ENCODE data around the gene ALOX5. TPM values are rescaled to one million over a fixed set of nuclear protein-coding genes. Genes with fewer than 3 reads are reported as not detected.
A peak's percentile ranks its signal among the peaks of the same experiment; 100 is the strongest.

ALOX5 gene
- total and polyA plus RNA-seq, 10 of the 15 experiments (the other 5 are each of a cell fraction or from before 2014, with no cell fraction given), result 0.43 to 102 (median 34.2) TPM

- no peak for TF ChIP-seq JUND (IDR thresholded peaks at IDR 0.05; ENCODE audit: low read depth, low read length)
- no peak for TF ChIP-seq ZNF687 (IDR thresholded peaks at IDR 0.05)
- TF ChIP-seq, protein P1, sequence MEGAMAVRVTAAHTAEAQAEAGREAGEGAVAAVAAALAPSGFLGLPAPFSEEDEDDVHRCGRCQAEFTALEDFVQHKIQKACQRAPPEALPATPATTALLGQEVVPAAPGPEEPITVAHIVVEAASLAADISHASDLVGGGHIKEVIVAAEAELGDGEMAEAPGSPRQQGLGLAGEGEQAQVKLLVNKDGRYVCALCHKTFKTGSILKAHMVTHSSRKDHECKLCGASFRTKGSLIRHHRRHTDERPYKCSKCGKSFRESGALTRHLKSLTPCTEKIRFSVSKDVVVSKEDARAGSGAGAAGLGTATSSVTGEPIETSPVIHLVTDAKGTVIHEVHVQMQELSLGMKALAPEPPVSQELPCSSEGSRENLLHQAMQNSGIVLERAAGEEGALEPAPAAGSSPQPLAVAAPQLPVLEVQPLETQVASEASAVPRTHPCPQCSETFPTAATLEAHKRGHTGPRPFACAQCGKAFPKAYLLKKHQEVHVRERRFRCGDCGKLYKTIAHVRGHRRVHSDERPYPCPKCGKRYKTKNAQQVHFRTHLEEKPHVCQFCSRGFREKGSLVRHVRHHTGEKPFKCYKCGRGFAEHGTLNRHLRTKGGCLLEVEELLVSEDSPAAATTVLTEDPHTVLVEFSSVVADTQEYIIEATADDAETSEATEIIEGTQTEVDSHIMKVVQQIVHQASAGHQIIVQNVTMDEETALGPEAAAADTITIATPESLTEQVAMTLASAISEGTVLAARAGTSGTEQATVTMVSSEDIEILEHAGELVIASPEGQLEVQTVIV (IDR thresholded peaks at IDR 0.05; ENCODE audit: borderline replicate concordance, partially characterized antibody), result no peak
- TF ChIP-seq NFIC (IDR thresholded peaks at IDR 0.05; ENCODE audit: low read depth, low read length), result no peak
- TF ChIP-seq EGR1 (IDR thresholded peaks at IDR 0.05; ENCODE audit: borderline replicate concordance in 1 of 2, low read depth in 2 of 2, low read length in 2 of 2), result no peak
Observed at GRCh38 chr10:45399113-45399512, 25.1 kb downstream of the ALOX5 start (continued).

- DNase-seq (ENCODE audit: low read depth, low spot score) (no peak), FAIRE-seq (no peak), ATAC-seq (no peak)
- H3K9ac ChIP-seq (ENCODE audit: control insufficient read depth, insufficient read depth, low read length), result no peak overlapping the region
- peaks cover 4% of the 10 kb centered on the region; the same call in 1 of the 2 replicates for H3K4me1 ChIP-seq (ENCODE audit: control insufficient read depth, insufficient read depth, low read length)
- H2AFZ ChIP-seq (ENCODE audit: control insufficient read depth, low read depth, low read length), result no peak overlapping the region
- TF ChIP-seq, protein P2, sequence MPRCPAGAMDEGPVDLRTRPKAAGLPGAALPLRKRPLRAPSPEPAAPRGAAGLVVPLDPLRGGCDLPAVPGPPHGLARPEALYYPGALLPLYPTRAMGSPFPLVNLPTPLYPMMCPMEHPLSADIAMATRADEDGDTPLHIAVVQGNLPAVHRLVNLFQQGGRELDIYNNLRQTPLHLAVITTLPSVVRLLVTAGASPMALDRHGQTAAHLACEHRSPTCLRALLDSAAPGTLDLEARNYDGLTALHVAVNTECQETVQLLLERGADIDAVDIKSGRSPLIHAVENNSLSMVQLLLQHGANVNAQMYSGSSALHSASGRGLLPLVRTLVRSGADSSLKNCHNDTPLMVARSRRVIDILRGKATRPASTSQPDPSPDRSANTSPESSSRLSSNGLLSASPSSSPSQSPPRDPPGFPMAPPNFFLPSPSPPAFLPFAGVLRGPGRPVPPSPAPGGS (IDR thresholded peaks at IDR 0.05; ENCODE audit: borderline replicate concordance, insufficient read depth, low read depth, low read length, poor library complexity, severe bottlenecking), result peak; percentile 52
- TF ChIP-seq, protein P3, sequence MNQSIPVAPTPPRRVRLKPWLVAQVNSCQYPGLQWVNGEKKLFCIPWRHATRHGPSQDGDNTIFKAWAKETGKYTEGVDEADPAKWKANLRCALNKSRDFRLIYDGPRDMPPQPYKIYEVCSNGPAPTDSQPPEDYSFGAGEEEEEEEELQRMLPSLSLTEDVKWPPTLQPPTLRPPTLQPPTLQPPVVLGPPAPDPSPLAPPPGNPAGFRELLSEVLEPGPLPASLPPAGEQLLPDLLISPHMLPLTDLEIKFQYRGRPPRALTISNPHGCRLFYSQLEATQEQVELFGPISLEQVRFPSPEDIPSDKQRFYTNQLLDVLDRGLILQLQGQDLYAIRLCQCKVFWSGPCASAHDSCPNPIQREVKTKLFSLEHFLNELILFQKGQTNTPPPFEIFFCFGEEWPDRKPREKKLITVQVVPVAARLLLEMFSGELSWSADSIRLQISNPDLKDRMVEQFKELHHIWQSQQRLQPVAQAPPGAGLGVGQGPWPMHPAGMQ (IDR thresholded peaks at IDR 0.05; ENCODE audit: borderline replicate concordance), result no peak
- in situ Hi-C loops (cut with MboI) (no loop called here), intact Hi-C loops (cut with micrococcal nuclease; ENCODE audit: unreplicated experiment) (no loop called here)
- H3K79me2 ChIP-seq (ENCODE audit: control insufficient read depth, insufficient read depth, low read length), result no peaks in the 10 kb centered on the region; the same call in 1 of the 2 replicates
- WGBS (ENCODE audit: insufficient coverage, insufficient replicate concordance, low lambda C conversion rate, missing lambda C conversion rate), result 98% methylated on average over 8 of the region's 8 CpGs
- CTCF ChIA-PET, result no interaction called here
- no peaks in the 10 kb centered on the region for H3K27me3 ChIP-seq (replicated peaks in 1 of 2; ENCODE audit: control insufficient read depth in 2 of 2, insufficient read depth in 2 of 2, low read length in 1 of 2)
- SMC1A ChIA-PET (ENCODE audit: uncharacterized antibody, unreplicated experiment), result no interaction called here
- H3K27ac ChIP-seq (ENCODE audit: control insufficient read depth, insufficient read depth), result no peak overlapping the region
- no peaks in the 10 kb centered on the region; a peak in 1 of 4 replicates for H3K36me3 ChIP-seq (ENCODE audit: control insufficient read depth in 2 of 2, insufficient read depth in 2 of 2, low read length in 1 of 2)
- POLR2A ChIA-PET, result no interaction called here
- H3K4me3 ChIP-seq, result no peak overlapping the region
- no peaks in the 10 kb centered on the region; the same call in 2 of the 3 replicates for H3K9me3 ChIP-seq (replicated peaks; ENCODE audit: control insufficient read depth, insufficient read depth, low read length)
- BruUV-seq (replicated peaks), result no TSS peak
- no peaks in the 10 kb centered on the region for H4K20me1 ChIP-seq (ENCODE audit: control insufficient read depth, insufficient read depth)
- RAD21 ChIA-PET (ENCODE audit: unreplicated experiment), result no interaction called here
- H3K4me2 ChIP-seq (ENCODE audit: control insufficient read depth, insufficient read depth), result no peak overlapping the region
Observed at GRCh38 chr10:45403151-45403550, 29.1 kb downstream of the ALOX5 start.
